GM21528 (cell line): ENCODE data around the gene DBH.

Experiments used
- ATAC-seq: cut with Tn5 transposase; IDR thresholded peaks from one replicate; pipeline ENCODE4 v1.9.1; 2021; ENCODE audit warnings: mild to moderate bottlenecking, moderate library complexity; ENCODE audit not compliant: unreplicated experiment, low FRiP score

Gene DBH

DNA sequence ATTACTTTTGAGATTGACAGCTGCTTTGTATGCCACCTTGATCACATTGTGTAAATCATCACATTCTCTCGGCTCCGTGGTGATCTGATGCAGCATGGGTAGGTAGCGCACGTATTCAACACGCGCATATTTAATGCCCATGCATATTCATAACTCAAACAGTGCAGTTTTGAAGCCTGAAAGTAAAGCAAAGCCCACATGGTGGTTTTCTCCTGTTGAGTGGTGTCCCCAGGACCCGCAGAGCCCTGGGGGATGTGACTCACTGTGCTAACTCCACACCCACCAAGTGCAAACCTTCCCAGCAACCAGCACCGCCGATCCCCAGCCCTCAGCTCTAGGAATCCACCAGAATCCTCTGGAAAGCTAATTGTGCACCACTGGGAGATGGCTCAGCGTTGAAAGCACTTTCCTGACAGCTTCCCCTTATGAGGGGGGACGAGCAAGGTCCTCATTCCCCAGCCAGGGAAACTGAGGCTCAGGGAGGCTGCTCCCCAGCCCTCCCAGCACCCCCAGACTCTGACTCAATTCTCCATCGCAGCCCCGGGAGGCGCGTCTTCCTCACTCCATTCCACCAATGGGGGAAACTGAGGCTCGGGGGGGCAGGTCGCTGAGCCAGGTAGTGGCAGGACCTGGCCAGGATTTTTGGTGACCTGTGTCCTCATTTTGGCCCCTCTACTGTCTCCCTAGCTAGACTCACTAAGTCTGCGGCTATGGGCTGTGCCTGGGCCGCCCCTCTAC lies 55.6 kb downstream of the DBH start:
- no peak for ATAC-seq

DNA sequence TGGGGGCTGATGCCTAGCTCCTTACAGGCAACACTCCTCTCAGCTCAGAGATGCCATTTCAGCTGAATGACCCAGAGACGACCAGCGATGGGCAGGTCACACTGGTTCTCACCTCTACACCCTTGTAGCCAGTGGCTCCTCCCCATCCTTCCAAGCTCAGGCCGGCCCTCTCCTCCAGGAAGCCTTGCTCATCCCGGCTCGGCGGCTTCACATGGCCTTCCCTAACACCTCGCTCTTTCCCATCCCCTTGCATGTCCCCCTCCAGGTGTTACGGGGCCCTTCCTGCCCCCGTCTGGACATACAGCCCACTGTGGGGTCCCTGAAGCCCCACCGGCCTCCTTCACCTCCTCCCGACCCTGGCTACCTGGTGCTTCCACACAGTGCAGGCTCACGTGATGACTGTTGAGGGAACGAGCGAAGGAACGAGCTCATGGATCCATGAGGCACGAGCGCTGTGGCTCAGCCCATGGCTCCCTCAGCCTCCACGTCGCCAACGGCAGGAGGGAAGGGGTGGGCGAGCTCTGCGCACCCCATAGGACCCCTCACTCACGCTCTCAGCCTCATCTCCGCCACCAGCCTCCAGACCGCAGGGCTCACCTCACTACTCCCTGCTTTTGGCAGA lies 56.3 kb downstream of the DBH start:
- no peak for ATAC-seq

DNA sequence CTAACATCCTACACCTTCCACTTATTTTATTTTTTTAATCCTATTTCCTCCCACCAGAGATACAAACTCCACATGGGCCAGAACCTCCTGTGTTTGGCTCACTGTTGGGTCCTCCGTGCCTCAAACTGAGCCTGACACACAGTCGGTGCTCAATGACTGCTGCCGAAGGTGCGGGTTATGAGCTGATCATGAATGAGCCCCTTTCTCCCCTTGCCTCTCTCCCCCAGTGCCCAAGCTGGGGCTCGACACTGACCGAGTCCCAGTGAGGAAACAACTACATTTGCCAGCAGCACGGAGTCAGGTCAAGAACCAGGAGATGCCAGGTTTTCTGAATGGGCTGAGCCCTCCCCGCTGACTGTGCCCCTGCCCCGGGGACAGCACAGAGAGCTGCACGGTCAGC lies 57.0 kb downstream of the DBH start:
- no peak for ATAC-seq

DNA sequence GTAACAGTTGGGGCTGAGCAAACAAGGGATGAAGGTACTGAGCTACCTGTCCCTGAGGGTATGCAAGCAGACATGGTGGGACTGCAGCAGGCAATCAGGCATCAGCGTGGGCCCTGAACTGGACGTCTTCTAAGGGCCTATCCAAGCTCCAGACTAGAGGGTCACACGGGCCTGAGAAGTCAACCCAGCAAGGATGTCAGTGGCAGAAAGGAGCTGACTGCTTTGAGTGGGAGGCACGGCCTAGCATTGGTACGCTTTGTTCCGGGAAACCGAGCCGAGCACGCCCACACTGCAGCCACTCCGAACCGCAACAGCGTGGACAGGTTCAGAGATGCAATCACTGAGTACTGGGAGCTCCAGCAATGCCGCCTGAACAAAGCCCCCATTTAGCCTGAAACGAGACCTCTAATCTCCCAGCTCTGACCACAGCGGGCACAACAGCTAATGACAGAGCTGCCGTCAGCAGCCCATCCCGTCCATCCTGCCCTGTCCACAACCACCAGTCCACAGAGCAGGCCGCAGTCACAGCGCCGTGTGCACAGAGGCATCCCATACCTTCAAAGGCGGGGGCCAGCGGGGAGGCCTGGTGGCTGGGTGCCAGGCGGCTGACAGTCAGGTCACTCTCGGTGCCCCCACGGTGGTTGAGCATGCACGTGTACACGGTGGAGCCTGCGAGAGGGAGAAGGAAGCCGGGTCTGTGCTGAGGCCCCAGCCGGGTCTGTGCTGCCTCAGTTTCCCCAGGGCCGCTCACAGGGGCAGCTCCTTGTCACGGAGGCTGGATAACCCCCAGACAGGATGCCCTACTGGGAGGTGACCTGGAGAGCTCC lies 57.8 kb downstream of the DBH start:
- no peak for ATAC-seq

DNA sequence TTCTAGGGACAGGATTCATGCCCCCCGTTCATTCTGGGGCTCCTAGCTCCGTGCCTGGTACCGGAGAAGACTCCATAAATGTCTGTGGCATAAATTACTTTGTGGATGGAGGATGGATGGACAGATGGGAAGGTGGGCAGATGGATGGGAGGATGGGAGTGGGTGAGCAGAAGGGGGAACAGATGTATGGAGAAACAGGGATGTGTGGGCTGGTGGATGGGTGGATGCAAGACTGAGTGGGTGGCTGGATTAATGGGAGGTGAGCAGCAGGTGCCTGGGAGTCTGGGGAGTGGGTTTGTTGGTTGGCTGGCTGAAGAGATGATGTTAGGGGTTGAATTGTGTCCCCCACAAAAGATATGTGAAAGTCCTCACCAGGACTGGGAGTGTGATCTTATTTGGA lies 58.5 kb downstream of the DBH start:
- no peak for ATAC-seq

DNA sequence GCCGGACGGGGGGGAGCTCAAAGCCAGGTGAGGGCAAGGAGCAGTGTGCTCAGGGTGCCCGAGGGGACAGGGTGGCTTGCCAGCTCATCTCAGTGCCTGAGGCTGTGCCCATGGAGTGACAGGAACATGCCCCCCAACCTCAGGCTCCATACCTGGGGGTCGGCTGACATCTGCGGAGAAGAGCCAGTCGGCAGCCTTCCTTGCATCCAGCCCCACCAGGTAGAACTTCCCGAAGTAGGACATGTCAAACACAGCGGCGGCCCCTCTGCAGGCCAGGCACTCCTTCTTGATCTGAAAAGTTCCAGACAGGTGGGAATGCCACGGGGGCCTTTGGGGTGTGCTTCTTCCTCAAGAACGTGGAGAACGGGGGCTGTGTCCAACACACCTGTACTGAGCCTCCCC lies 59.9 kb downstream of the DBH start:
- ATAC-seq, result no peak

DNA sequence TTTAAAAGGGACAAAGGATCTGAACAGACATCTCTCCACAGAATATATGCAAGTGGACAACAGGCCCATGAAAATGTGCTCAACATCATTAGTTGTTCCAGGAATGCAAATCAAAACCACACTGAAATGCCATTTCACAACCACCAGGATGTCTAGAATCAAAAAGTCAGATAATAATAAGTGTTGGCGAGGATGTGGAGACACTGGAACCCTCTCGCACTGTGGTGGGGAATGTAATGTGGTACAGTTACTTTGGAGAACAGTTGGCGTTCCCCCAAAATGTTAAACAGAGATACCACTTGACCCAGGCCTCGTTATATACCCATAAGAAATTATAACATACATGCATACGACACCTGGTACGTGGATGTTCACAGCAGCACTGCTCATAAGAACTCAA lies 63.4 kb downstream of the DBH start:
- no peak for ATAC-seq

DNA sequence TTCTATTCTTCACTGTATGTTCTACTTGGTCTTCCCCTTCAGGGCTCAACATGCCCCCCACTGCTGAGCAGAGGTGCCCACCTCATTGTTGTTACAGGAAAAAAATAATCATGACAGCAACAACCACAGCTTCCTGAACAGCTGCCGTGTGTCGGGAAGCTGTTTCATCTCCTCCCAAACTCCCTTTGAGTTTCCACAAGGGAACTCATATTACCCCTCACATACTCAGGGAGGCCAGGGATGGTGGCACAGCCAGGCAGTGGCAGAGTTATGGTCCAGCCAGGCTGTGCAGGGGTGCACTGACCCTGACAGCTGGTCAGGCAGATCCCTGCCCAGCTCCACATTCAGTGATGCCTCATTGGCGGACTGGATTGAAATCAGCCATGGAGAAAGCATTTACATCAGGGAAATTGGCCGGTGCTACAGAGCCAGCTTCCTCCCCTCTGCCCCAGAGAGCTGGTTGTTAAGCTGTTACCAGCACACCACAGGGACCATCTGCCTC lies 64.7 kb downstream of the DBH start:
- ATAC-seq, result no peak

DNA sequence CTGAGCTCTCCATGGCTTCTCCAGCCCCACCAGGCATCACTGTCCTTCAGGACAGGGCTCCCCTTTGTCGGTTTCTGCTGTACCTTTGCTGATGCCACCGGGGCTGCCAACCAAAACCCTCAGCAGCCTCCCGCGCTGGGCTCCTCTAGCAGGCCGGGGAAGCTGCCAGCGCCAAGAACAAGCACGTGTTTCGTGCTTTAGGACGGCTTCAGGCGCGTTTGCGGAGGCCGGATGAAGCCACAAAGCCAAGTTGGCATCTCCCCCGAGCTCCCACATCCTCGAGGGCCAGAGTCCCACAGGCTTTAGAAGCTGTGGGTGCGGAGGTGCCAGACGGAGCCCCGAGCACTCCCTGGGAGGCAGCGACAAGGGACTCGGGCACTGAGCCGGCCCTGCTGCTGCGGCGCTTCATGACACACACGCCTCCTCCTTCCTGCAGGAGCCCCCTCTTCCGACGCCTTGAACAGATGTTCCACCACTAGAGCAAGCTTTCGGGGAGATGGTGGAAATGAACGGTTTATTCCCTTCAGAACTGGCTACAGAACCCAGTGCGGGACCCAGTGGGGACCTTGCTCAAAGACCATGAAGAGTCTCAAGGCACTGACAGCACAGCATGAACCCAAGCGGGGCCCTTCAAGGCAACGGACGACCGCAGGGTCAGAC lies 65.3 kb downstream of the DBH start:
- no peak for ATAC-seq

DNA sequence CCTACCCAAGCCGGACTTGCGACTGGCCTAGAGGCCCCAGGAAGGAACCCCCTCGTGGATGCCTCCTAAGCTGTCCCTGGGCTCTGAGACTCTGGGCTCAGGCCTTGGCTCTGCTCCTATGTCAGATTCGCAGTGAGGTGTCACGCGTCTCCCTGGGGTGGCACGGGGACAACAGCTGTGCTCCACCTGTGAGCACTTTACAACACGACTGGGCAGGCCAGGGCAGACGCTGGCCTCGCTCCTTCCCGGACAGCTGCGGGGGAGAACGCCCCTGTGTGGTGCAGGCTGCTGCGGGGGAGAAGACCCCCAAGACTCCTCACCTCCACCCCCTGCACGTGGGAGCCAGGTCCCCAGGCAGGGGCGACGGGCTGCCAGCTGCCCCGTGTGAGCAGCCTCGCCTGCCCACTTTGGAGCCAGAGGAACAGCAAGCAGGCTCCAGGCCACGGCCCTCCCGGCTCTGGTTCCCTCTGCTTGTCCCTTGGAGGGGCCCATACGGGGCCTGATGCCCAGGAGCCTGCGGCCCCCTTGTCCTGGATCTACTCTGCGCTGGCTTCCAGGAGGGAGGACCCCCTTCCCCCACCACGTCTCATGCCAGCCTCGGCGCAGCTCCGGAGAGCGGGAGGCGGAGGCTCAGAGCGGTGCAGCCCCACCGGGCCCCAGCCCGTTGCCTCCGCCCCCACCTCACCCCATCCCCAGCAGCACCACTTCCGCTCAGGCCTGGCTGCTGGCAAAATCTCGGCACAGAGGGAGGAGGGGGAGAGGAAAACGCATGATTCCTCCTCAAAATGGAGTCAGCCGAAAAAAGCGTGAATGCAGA lies 66.0 kb downstream of the DBH start:
- no peak for ATAC-seq

DNA sequence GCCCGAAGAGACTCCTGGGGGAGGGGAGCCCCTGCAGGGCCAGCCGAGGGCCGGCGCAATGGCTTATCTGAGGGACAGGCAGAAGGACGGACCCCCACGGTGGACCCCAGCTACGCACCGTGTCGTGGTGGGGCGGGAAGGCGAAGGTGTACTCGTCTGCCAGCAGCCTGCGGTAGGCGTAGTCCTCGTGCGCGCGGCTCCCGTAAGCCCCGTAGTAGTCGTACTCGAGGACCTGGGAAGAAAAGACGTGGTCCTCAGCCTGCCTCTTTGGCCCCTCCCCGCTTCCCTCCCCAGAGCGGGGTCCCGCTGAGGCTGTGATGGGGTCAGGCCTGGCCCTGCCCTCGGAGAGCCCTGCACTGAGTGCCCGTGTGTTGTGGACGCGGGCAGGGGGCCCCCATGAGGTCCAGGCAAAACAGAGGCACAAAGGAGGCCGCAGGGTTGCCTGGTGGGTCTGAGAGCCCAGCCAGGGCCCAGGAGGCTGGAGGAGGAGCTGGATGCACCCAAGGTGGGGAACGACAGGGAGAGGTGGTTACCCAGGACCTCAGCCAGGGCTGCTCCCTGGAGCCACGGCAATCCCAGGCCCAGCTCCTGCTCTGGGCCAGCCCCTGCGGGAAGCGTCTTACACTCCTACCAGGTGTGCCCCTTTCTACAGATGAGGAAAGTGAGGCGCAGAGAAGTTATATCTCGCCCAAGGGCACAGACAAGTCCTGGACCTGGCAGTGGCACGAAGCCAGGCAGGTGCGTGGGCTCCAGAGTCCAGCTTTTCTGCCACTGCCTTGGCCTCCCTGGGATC lies 66.8 kb downstream of the DBH start:
- no peak for ATAC-seq

DNA sequence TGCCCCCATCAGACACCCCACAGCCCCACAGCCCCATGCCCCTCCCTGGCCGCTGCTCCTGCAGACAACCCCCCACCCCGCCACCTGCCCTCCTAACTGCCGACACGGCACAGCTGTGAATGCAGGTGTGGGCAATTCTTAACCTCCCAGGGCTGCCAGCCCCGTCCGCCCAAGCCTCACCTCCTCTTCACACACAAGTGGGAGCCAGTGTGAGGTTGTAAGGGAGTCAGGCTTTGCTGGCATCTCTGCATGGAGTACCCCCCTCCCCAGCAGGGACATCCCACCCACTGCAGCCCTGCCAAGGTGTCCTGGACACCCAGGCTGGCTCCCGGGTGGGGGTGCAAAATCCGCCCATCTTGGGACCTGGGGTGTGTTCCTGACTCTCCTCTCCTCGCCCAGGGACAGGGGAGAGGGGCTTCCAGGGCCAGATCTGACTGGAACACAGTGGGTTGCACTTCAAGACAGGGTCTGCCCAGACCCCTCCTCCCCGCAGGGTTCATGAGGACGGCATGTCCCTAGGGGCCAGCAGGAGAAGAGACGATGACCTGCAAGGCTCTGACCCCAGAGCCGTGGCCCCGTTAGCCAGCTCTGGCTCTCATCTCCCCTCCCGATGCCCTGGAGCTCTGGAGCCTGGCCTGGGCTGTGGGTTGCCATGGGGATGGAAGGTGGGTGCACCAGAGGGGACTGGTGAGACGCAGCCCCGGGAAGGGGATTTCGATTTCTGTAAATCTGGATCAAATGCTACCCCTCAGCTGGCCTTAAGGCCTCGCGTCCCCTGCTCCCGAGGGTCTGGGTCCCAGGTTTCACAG lies 67.6 kb downstream of the DBH start:
- no peak for ATAC-seq

DNA sequence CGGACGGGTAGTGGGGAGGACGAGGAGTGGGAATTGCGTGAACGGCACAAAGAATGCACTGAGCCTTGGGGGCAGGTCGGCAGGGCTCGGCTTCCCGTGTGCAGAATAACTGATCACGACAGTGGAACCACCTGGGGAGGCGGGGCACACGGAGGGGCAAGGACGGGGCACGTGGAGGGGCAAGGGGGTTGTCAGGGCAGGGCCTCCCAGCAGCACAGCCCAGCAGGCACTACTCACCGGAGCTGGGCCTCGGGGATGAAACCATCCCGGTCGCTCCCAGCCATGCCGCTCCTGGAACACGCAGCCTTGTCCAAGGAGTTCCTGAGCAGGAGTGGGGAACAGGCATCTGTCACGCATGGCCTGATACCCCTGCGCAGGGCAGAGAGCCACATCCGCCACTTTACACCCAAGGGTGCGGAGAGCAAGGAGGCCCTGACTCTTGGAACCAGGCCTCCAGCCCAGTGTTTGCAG lies 68.6 kb downstream of the DBH start:
- no peak for ATAC-seq

DNA sequence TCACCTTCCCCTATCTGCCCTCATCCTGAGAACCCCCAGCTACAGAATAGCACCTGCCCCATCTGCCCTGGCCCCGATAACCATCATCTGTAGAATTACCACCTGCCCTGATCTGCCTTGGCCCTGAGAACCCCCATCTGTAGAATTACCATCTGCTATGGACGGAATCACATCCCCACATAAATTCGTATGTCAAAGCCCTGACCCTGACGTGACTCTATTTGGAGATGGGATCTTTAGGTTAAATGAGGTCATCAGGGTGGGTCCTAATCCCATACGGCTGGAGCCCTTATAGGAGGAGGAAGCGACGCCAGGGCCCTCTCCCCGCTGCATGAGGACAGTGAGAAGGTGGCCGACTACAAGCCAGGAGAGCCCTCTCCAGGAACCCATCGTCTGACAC lies 69.4 kb downstream of the DBH start:
- no peak for ATAC-seq

DNA sequence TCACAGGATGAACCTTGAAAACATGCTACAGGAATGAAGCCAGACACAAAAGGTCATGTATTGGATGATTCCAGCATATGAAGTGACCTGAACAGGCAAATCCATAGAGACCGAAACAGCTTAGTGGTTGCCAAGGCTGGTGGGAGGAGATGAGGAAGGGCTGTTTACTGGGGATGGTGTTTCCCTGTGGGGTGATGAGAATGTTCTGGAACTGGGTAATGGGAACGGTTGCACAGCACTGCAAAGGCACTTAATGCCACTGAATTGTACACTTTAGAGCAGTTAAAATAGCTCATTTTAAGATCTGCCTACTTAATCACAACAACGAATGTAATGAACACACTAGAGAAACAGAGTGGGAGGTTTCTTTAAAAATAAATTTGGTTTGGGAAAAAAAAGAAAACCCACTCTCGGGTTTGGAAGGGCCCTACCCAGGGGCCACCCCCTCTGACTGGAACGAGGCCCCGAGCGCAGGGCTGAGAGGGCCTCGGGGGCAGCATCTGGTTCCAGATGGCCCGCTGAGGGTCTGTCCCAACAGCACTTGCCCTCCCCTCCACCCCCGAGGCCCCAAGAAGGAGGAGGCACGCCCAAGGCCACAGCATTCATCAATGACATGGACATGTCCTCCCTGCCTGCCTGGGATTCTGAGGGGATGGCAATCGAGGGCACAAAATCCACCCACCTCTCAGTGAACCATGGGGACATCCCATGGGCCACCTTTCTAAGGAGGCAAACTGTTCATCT lies 70.3 kb downstream of the DBH start:
- no peak for ATAC-seq

DNA sequence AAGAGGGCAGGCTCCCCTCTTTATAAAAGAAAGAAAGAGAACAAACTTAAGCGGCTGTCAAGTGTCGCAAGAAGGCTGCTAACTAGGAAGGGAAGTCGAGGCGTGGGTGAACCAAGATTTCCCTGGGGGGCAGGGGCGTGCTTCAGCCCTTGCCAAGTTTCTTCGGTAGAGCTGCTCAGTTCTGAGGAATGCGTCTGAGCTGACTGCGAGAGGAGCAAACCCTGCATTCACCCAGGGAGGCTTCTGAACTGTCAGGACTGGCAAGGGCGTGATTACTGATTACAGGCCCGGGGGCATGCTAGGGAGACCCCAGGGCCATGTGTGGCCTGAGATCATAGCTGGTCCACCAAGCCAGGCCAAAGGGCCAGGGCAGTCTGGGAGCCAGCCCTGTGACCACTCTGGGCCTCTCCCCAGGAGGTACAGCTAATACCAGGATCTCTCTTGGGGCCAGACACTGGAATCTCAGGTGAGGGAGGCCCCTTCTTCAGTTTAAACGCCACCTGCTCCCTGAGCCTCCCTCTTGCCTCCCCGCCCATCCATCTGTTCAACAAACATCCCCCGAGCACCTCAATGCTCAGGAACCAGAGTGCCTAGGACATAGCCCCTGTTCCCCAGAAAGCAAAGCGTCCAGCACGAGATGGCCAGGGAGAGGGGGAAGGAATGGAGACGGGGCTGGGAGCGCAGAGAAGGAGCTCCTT lies 71.1 kb downstream of the DBH start:
- no peak for ATAC-seq

DNA sequence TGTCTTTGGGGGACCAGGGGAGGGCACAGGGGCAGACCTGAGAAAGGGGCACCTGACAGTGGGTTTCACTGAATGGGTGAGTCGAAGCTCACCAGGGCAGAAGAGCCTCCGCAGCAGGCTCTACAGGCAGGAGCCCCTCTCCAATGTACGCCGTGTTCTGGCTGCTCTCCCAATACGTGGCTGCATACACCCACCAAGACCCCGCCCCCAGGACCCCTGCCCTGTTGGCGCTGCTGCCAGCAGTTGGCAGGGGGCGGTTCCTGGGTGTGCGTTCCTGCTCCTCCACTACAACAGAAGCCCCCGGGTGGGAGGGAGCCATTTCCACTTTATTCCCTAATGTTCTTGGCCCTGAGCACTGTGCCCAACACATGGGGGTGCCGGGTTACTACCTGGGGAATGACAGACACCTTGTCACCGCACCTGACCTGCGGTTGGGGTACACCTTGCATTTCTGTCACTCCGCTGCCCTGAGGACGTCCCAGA lies 71.6 kb downstream of the DBH start:
- ATAC-seq, result no peak
